GM20431 (cell line): ENCODE data around the gene AHSG.
"Not testable (repeated sequence)": the region's sequence is repeated elsewhere in the genome, so short reads cannot be mapped to it uniquely, and the experiment has no call there.

Experiments
- in situ Hi-C: fragments of 300-500 bp; cut with MseI, MboI; formaldehyde crosslinking; loops from one replicate; pipeline ENCODE4 v1.15.0; 2020; ENCODE audit warnings: low sequenced_read_pairs; ENCODE audit not compliant: unreplicated experiment

AHSG gene

DNA sequence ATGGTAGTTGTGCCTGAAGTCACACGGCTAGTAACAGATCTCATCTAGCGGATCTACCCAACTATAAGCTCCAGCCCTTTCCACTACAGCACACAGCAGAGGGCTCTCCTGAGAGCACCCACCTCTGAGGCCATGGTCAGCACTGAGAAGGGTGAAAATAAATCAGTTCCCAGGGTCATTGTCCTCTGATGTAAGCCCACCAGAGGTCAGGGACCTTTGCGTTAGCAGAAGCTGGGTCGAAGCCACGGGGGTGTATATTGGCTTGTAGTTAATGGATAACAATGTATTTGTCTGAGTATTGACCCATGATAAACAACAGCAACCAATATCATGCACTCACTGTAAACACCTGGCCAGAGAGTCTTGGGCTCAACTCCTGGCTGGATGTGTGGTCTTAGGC lies 21.3 kb downstream of the AHSG start:
- in situ Hi-C loops = not testable (repeated sequence)

DNA sequence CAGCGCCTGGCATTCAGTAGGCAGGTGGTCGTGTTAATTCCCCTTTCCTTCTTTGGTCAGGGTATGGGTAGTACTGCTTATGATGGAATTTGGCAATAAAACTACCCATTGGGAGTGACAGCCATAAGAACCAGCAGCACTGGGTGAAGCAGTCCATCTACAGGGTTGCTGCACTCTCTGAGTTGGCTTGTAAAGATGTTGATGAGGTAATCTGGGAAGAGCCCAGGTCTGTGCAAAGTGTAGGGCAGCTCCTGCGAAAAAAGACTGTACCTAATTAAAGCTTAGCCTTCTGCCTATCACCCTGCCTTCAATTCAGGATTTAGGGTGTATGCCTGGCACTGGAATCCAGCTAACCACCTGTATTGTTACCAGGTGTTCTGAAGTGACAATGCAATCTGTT lies 22.7 kb downstream of the AHSG start:
- in situ Hi-C loops = no loop called here

DNA sequence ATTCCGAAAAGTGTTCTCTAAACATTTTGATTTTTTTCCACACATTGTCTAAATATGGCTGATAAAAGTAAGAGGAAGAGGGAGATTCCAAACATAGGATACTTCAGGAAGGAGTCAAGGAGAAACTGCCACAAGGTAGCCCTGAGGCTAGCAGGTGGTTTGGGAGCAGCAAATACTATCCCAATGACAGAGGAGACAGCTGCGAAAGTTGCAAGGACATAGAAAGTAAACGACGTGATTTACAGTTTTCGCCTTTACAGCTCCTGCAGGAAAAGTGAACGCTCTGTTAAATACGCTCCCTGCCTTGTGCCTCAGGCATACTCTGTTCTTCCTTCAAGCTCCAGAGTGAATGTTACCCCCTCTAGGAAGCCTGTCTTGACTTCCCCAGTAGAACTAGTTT lies 23.7 kb downstream of the AHSG start:
- in situ Hi-C loops = no loop called here

DNA sequence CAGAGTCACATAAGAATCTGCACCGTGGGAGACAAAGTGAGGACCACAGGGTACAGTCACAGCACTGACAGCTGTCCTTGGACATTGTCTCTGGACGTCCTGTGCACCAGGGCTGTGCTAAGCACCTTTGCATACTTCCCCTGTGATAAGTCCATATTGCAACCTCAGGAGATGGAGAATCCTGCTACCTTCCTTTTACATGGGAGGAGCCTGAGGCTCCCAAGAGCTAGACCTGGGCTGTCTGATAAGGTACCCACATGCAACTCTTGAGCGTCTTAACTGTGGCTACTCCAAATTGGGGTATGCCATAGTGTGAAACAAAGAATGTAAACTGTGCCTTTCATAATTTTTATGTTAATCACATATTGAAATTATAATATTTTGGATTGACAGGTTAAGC lies 24.8 kb downstream of the AHSG start:
- in situ Hi-C loops = no loop called here

DNA sequence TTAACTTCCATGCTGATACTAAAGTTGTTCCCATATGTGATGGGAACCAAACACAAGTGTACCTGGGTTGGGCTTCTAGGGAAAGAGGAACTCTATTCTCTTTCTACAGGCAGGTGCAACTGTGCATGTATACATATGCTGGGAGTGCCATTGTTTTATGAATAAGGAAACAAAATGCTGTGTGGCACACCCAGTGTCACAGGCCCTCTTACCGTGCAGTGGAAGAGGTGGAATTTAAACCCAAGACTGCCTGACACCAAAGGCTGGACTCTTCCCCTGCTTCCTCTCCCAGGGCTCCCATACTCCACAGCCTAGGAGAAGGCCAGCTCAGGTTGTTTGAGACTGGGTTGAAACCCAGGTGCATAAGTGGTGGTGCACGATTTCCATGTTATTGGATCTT lies 25.4 kb downstream of the AHSG start:
- in situ Hi-C loops = no loop called here

DNA sequence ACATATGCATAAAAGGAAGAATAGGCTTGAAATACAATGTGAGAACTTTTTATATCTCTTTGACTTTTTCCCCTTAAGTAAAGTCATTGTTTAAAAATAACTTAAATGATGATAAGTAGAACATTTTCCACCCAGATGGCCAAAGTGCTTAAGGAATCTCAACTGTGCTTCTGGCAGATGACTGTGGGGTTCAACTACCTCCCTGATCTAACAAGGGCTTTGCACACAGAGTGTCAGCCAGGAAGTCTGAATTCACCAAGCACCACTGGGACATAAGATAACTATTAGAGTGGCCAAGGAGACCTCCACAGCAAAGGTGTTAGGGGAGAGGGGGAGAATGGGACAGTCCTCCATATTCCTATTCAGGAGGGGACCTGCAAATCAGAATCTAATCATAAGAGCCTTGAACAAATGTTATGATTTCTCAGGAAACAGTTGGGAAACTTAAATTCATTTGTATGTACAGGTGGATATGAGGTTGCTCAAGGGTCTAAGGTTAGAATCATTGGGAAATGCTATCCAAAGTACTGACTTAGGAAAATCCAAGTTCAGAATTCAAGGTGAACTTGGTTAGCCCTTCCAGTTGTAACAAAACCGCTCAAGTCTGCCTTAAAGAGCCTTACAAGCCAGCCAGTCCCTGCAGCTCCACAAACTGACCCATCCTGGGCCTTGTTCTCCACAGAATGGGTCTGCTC lies 27.1 kb downstream of the AHSG start, which contains the start of gene FETUB:
TSS of gene FETUB (plus strand) at position 622 of the 695 bp plus-strand sequence. CDS start at position 684, 62 bp downstream.
- in situ Hi-C loops = no loop called here

DNA sequence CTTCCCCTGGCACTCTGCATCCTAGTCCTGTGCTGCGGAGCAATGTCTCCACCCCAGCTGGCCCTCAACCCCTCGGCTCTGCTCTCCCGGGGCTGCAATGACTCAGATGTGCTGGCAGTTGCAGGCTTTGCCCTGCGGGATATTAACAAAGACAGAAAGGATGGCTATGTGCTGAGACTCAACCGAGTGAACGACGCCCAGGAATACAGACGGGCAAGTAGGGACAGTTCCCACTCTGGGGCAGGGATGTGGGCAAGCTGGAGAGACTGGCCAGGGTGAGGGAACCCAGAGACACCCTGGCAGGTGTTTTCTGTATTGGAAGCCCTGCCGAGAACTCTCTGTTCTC lies 27.6 kb downstream of the AHSG start:
- in situ Hi-C loops = no loop called here

DNA sequence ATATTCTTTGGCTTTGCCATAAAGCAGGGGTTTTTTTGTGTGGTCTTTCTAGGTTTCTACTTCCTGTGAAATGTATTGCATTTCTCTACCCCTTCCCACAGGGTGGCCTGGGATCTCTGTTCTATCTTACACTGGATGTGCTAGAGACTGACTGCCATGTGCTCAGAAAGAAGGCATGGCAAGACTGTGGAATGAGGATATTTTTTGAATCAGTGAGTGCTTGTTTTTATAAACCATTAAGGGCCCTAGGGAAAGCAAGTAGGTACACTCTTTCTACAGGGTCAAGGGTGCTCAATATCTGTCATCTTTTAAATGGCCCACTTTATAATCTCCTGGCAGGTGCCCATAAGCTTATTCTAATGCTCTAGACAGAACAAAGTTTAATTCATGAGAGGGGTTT lies 28.1 kb downstream of the AHSG start:
- in situ Hi-C loops = no loop called here

DNA sequence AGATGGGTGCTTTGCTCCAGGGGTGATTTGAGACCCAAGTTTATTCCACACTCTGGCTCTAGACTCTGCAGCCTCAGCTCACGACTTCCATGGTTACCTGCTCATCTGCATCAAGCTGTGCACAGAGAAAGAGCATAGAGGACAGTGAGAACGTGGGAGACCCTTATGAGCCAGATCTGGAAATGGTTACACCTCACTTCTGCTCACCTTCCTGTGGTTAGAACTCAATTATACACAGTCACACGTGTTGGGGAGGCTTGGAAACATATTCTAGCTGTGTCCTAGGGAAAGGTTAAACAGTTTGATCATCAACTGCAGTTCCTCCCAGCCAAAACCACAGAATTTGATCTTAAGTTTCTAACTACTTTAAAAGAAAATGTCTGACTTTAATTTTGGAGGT lies 29.2 kb downstream of the AHSG start:
- in situ Hi-C loops = no loop called here

DNA sequence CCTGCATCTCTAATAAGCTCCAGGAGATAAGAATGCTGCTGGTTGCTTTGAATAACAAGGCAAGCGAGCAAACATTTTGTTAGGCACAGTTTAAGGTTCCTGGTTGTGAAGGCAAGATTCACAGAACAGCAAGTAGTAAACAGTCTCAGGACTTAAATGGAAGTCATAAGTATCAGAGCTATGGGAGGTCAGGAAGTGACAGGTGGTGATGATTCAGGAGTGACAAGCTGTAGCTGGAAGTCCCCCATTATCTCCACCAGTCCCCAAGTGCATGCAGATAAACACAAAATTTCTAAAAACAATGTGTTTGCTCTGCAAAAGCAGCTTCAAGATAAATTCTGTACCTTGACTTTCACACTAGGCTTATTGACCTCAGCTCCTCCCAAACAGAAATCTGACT lies 30.6 kb downstream of the AHSG start:
- in situ Hi-C loops = no loop called here

DNA sequence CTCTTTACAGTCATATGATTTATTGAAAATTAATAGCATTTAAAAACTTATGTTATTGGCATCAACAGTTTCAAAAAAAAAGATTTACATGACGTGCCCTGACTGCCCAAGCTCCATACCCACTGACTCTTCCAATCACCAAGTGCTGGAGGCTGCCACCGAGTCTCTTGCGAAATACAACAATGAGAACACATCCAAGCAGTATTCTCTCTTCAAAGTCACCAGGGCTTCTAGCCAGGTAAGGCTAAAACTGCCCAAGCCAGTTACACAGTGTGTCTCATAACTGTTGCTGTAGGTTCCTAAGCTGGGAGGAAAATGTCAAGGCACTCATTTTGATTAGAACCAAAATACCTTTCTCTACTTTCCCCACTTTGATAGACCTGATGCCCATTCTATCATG lies 31.8 kb downstream of the AHSG start:
- in situ Hi-C loops = no loop called here

DNA sequence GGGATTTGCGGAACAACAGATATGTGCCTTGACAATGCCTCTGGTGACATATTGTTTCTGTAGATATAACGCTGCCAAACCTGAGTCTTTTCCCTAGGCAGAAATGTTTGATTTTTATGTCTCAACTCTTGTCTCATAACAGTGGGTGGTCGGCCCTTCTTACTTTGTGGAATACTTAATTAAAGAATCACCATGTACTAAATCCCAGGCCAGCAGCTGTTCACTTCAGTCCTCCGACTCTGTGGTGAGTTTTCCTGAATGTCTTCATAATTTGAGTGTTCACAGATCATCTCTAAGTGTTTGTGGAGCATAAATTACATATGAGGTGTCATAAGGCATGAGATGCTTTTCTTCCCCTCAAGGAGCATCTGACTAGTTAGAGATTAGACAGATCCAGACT lies 33.2 kb downstream of the AHSG start:
- in situ Hi-C loops = no loop called here

DNA sequence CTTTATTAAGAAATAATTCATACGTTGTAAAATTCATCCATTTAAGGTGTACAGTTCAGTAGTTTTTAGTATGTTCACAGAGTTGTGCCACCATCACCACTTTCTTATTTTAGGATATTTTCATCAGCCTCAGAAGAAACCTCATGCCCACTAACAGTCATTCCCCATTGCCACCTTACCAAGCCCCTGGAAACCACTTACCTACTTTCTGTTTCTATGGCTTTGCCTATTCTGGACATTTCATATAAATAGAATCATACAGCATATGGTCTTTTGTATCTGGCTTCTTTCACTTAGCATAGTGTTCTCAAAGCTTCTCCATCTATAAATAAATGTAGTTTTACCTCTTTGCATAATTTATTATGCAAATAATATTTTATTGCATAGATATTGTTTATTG lies 34.0 kb downstream of the AHSG start:
- in situ Hi-C loops = no loop called here

DNA sequence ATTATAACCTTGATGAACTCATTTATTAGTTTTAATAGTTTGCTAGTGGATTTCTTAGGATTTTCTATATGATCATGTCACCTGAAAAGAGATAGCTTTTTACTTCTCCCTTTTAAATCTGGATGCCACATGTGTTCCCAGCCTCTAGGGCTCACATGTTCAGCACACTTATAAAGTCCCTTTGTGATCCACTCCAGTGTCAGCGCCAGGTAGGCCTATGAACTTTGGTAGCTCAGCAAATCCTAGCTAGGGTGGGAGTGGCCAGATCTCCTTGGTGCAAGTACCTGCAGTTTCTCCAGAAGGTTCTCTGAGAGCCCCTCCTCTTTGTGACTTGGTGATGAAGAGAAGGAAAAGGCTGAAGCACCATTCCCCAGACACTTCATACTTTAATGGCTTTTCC lies 36.0 kb downstream of the AHSG start:
- in situ Hi-C loops = no loop called here

DNA sequence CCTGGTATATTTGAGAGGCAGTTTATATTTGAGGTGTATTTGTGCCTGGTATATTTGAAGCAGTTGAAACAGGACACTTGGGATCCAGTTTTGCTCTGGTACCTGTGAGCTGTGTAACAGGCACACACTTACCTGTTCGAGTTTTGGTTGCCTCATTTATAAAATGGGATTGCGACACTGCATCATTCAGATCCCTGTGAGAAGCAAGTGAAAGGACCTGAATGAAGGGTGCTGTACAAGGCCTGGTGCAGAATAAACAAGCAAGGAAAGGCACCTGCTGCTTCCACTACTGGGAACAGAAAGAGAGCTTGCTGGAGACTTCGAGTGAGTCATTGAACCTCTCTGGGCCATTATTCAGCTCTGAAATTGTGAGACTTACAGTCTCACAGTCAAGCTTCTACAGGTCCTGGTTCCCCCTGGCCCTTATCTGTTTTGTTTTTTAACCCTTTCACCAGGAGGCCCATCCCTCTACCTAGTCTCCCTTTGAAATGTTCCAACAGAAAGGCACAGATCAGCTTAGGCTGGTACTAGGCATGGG lies 38.9 kb downstream of the AHSG start:
- in situ Hi-C loops = no loop called here

DNA sequence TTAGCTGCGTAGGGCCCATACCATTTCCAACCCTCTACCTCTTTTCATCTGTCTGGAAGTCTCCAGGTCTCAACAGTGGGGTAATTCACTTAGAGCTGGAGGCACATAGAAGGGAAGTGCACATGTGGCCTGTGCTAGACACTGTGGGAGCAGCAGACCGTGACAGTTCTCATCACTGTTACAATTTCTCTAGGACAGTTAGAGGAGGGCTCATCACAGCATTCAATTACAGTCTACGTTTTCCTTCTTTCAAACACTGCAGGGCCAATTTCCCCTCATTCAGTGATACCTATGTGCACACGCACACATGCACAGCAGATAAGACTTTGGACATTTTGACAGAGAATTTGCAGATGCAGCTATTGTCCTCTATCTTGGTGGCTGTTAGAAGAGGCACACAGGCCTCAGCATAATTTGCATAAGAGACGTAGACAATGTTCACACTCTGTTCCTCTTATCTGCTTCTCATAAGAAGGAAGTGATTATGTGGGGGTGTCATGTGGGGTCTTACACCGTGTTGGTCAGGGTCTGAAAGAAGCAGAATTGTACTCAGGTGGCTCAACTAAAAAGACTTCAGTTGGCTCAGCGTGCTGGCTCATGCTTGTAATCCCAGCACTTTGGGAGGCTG lies 40.3 kb downstream of the AHSG start:
- in situ Hi-C loops = no loop called here

DNA sequence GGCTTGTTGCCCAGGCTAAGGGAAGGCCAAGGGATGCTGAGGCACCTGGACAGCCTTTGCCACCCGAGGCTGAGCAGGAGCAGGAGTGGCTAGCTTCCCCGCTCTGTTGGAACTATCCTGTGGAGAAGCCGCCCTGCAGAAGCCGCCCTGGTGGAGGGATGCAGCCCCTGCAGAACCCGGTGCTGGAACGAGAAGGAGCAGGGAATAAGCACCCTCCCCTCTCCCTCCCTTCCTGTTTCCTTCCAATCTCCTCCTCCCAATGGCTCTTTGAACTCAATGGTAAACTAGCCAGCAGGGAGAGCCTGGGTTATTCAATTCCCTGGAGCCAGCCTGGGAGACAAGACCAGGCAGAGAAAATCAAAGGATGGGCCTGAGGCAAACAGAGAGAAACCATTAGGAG lies 41.1 kb downstream of the AHSG start:
- in situ Hi-C loops = no loop called here

DNA sequence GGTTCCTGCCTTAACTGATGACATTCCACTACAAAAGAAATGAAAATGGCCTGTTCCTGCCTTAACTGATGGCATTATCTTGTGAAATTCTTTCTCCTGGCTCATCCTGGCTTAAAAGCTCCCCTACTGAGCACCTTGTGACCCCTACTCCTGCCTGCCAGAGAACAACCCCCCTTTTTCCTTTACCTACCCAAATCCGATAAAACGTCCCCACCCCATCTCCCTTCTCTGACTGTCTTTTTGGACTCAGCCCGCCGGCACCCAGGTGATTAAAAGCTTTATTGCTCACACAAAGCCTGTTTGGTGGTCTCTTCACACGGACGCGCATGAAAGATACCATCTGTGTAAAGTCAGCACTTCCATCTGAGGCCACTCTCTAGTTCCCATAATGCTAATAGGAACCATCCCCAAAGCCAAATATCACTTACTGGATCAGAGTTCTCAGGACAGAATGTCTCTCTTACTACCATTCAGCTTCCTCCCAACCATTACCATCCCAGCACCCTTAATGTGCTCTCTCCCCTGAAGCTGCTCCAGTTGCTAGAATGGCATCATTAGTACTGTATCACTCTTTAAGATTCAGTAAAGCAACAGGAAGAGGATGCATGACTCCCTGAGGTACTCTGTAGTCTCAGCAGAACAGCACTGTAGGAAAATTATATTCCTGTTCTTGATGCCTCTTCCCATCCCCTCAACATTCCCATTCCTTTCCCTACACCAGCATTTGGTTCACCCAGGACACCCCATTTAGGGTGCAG lies 50.7 kb downstream of the AHSG start:
- in situ Hi-C loops = no loop called here

DNA sequence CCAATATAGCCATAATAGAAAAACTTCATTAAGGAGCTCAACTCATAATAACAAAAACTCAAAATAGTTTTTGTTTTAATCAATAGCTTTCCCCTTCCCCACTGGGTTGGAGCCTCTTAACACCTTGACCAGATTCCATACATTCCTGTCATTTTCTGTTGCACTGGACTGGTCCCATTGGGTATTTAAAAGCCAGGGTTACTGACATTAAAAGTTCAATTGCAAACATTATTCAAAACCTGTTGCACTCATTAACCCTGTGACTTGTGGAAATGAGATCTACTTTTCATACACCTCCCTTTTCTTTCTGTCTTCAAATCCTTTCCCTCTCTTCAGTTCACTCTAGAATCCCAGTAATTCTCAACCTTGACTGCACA lies 51.2 kb downstream of the AHSG start:
- in situ Hi-C loops = no loop called here

DNA sequence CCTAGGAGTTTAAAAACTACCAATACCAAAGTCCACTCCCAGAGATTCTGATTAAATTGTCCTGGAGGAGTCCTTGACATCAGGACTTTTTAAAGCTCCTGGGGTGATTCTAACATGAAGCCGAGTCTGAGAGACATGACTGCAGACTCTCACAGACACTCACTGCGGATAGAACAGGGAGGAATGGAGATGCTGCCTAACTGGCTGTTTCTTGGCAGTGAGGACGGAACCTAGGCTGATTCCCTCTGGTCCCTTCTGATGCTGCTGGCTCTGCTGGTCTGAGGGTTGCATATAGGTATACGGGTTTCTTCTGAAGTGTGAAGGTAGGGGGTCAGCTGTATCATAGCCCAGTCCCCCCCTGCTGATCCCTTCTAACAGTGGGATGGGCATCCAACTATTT lies 51.6 kb downstream of the AHSG start:
- in situ Hi-C loops = no loop called here

DNA sequence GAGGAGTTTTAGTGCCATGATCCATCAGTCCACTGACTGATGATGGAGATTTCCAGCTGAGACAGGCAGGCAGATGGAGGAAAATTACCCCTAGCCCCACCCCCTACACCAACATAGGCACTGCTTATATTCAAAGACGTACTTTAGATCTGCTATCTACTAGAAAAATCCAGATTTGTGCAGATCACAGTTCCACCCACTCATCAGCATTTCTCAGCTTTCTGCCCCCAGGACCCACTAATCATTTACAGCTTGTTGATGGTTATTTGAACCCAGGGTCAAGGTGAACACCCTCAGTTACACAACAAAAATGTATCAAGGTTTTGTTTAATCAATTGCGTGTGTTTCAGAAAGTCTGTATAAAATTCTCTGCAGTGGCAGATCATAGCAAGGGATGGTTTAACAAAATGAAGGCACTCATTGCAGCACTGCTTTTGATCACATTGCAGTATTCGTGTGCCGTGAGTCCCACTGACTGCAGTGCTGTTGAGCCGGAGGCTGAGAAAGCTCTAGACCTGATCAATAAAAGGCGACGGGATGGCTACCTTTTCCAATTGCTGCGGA lies 52.8 kb downstream of the AHSG start, which contains the start of gene HRG:
TSS of gene HRG (plus strand) at position 390 of the 564 bp plus-strand sequence. CDS start at position 408, 18 bp downstream.
- in situ Hi-C loops = no loop called here
